ENCODE data around the gene APBA2.

DNA sequence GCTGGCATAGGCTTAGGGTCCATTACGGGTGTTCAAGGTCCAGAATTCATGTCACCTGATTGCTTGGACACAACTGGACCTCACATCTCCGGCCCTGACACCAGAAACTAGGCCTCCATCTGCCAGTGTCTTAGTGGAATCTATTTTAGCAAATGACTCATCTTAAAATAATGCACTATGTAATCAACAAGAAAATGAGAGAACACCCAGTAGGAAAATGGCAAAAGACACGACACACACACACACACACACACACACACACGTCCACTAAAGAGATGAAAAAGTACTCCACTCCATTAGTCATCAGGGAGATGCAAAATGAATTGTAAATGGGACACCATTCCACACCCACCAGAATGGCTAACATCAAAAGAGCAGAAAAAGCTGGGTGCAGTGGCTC lies 11.2 kb downstream of the APBA2 start:
- TF ChIP-seq, protein P1, sequence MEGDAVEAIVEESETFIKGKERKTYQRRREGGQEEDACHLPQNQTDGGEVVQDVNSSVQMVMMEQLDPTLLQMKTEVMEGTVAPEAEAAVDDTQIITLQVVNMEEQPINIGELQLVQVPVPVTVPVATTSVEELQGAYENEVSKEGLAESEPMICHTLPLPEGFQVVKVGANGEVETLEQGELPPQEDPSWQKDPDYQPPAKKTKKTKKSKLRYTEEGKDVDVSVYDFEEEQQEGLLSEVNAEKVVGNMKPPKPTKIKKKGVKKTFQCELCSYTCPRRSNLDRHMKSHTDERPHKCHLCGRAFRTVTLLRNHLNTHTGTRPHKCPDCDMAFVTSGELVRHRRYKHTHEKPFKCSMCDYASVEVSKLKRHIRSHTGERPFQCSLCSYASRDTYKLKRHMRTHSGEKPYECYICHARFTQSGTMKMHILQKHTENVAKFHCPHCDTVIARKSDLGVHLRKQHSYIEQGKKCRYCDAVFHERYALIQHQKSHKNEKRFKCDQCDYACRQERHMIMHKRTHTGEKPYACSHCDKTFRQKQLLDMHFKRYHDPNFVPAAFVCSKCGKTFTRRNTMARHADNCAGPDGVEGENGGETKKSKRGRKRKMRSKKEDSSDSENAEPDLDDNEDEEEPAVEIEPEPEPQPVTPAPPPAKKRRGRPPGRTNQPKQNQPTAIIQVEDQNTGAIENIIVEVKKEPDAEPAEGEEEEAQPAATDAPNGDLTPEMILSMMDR (conservative IDR thresholded peaks at IDR 0.05), result no peak
- TF ChIP-seq ZFX (IDR thresholded peaks at IDR 0.05), result no peak

Data from C4-2B (cell line).